Measurements from ENCODE around the gene ANKS1A.

DNA sequence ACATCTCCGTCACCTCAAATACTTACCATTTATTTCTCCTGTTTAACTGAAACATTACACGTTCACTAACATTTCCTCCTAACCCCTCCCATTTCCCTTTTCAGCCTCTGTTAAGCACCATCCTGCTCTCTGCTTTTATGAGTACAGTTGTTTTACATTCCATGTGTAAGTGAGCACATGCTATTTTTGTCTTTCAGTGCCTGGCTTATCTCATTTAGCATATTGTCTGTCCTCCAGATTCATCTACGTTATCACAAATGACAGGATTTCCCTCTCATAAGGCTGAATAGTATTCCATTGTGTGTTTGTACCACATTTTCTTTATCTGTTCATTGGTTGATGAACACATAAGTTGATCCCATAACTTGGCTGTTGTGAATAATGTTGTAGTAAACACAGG lies 23.9 kb upstream of the ANKS1A start:
- TF ChIP-seq CTCF (IDR thresholded peaks at IDR 0.05) (no peak), EZH2 (IDR thresholded peaks at IDR 0.05) (no peak), EZH2phosphoT487 (IDR thresholded peaks at IDR 0.05) (no peak)

Measured in neural progenitor cell (in vitro differentiated cells).